IMR-90 (cell line): ENCODE measurements around the gene PRPF6. TPM values are rescaled to one million over a fixed set of nuclear protein-coding genes. Genes with fewer than 3 reads are reported as not detected.

Experiments used
- ATAC-seq: fragments of 200-7000 bp; cut with Tn5 transposase; 2 replicates; pipeline ENCODE4 v1.9.1; 2020; ENCODE audit warnings: low read depth, mild to moderate bottlenecking, moderate library complexity
- BruUV-seq: library from RNA; stranded (reverse); fragments of 400-500 nt; replicated peaks from 2 replicates; lab custom pipeline; 2021; lab: Mats Ljungman, UMichigan
- CTCF ChIA-PET: fragments of 300-600 bp; formaldehyde crosslinking; extraction: SDS; loops from one replicate; lab custom pipeline; 2021; ENCODE audit warnings: antibody characterized with exemption; lab: Yijun Ruan, JAX
- POLR2A ChIA-PET: fragments of 300-600 bp; sonication (Branson Sonifier 250); formaldehyde crosslinking; loops from one replicate; lab custom pipeline; 2022; ENCODE audit warnings: antibody characterized with exemption; ENCODE audit not compliant: unreplicated experiment; lab: Charles Lee
- DNase-seq: peaks from one replicate; pipeline ENCODE4 v3.0.0; 2013
- H2AFZ ChIP-seq: replicated peaks from 2 replicates; pipeline ENCODE3; 2013; ENCODE audit warnings: low read length, mild to moderate bottlenecking; ENCODE audit not compliant: poor library complexity
- H2AK5ac ChIP-seq: 2 replicates; pipeline ENCODE4 v1.6.1; 2013; ENCODE audit warnings: low read depth, low read length, inconsistent platforms
- H2AK9ac ChIP-seq: replicated peaks from 2 replicates; pipeline ENCODE3; 2013; ENCODE audit warnings: mild to moderate bottlenecking, low read depth, low read length, moderate library complexity; ENCODE audit not compliant: poor library complexity
- H2BK120ac ChIP-seq: 2 replicates; pipeline ENCODE4 v1.6.1; 2013; ENCODE audit warnings: low read depth, low read length, inconsistent platforms
- H2BK15ac ChIP-seq: 3 replicates; pipeline ENCODE4 v1.6.1; 2013; ENCODE audit warnings: low read depth, low read length, inconsistent platforms
- H2BK20ac ChIP-seq: 2 replicates; pipeline ENCODE4 v1.6.1; 2013; ENCODE audit warnings: low read depth, mild to moderate bottlenecking, inconsistent platforms, low read length, moderate library complexity
- H2BK5ac ChIP-seq: 2 replicates; pipeline ENCODE4 v1.6.1; 2013; ENCODE audit warnings: mild to moderate bottlenecking, low read depth, low read length, inconsistent platforms; ENCODE audit not compliant: poor library complexity, severe bottlenecking
- H3K14ac ChIP-seq: replicated peaks from 2 replicates; pipeline ENCODE4 v1.6.1; 2013; ENCODE audit warnings: low read depth, low read length, inconsistent platforms
- H3K18ac ChIP-seq: 2 replicates; pipeline ENCODE4 v1.6.1; 2013; ENCODE audit warnings: low read depth, low read length, control low read depth
- H3K23ac ChIP-seq: 2 replicates; pipeline ENCODE4 v1.6.1; 2013; ENCODE audit warnings: low read depth, low read length, inconsistent platforms
- H3K27ac ChIP-seq: 2 replicates; pipeline ENCODE4 v1.5.1; 2013; ENCODE audit warnings: mild to moderate bottlenecking, control low read depth, low read length; ENCODE audit not compliant: insufficient read depth
- H3K27me3 ChIP-seq: 2 replicates; pipeline ENCODE4 v1.6.1; 2013; ENCODE audit warnings: low read length; ENCODE audit not compliant: control insufficient read depth, insufficient read depth
- H3K36me3 ChIP-seq: 2 replicates; pipeline ENCODE4 v1.6.1; 2013; ENCODE audit warnings: low read length, mixed read lengths; ENCODE audit not compliant: control insufficient read depth, insufficient read depth
- H3K4ac ChIP-seq: 2 replicates; pipeline ENCODE4 v1.6.1; 2013; ENCODE audit warnings: low read depth, low read length, inconsistent platforms
- H3K4me1 ChIP-seq: 2 replicates; pipeline ENCODE4 v1.6.1; 2013; ENCODE audit warnings: low read length, mixed read lengths; ENCODE audit not compliant: control insufficient read depth, insufficient read depth
- H3K4me2 ChIP-seq: 2 replicates; pipeline ENCODE4 v1.6.1; 2013; ENCODE audit warnings: low read depth, mild to moderate bottlenecking, control low read depth, low read length, moderate library complexity
- H3K4me3 ChIP-seq: 2 replicates; pipeline ENCODE4 v1.5.1; 2013; ENCODE audit warnings: low read depth, mild to moderate bottlenecking, control low read depth, low read length, moderate library complexity; ENCODE audit not compliant: insufficient read depth
- H3K56ac ChIP-seq: 2 replicates; pipeline ENCODE4 v1.6.1; 2013; ENCODE audit warnings: low read length, inconsistent platforms; ENCODE audit not compliant: insufficient read depth; ENCODE audit errors: extremely low read depth
- H3K79me1 ChIP-seq, 2 experiments: 2 replicates each; pipeline ENCODE4 v1.6.1; 2013; ENCODE audit warnings: low read length in 2 of 2, inconsistent platforms in 1 of 2, low read depth in 1 of 2
- H3K9ac ChIP-seq: 2 replicates; pipeline ENCODE4 v1.6.1; 2013; ENCODE audit warnings: low read depth, low read length, control low read depth
- H3K9me1 ChIP-seq: 2 replicates; pipeline ENCODE4 v1.6.1; 2013; ENCODE audit warnings: low read length, inconsistent platforms; ENCODE audit not compliant: insufficient read depth
- H3K9me3 ChIP-seq: 2 replicates; pipeline ENCODE4 v1.6.1; 2013; ENCODE audit warnings: low read length; ENCODE audit not compliant: control insufficient read depth, insufficient read depth
- H4K20me1 ChIP-seq: 2 replicates; pipeline ENCODE4 v1.6.1; 2013; ENCODE audit warnings: low read length, inconsistent platforms; ENCODE audit not compliant: insufficient read depth
- H4K5ac ChIP-seq: 2 replicates; pipeline ENCODE4 v1.6.1; 2013; ENCODE audit warnings: mild to moderate bottlenecking, low read depth, low read length, control low read depth
- H4K8ac ChIP-seq, 2 experiments: 2 replicates each; pipeline ENCODE4 v1.6.1; 2013; ENCODE audit warnings: low read depth in 2 of 2, low read length in 2 of 2, control low read depth in 1 of 2, inconsistent platforms in 1 of 2
- H4K91ac ChIP-seq: 2 replicates; pipeline ENCODE4 v1.6.1; 2013; ENCODE audit warnings: low read depth, low read length, inconsistent platforms; ENCODE audit not compliant: insufficient read depth
- RFX5 ChIP-seq: IDR thresholded peaks from 2 replicates; pipeline ENCODE4 v1.8.0; 2012; ENCODE audit warnings: low read depth, mild to moderate bottlenecking, low read length, moderate library complexity
- WGBS, 2 experiments: methylation state at CpG; one replicate each; pipeline versions ENCODE4 v1.1.5 to v1.1.7; 2013; ENCODE audit warnings: missing lambda C conversion rate in 2 of 2; ENCODE audit not compliant: insufficient read length in 1 of 2; ENCODE audit errors: extremely low coverage in 2 of 2; 5-methylcytosine and 5-hydroxymethylcytosine counted together
- dilution Hi-C: fragments of 300-500 bp; cut with HindIII; formaldehyde crosslinking; loops from one replicate; pipeline ENCODE4 v1.14.3; 2018; ENCODE audit warnings: low sequenced_read_pairs; ENCODE audit not compliant: unreplicated experiment
- in situ Hi-C: fragments of 300-500 bp; cut with MboI; formaldehyde crosslinking; loops from 3 replicates; pipeline ENCODE4 v1.14.3; 2019; ENCODE audit warnings: low sequenced_read_pairs, inconsistent platforms, mixed read lengths
- intact Hi-C: fragments of 100-400 bp; cut with micrococcal nuclease; formaldehyde crosslinking; loops from 2 replicates; pipeline ENCODE4 v1.10.0; 2022
- polyA plus RNA-seq, 3 experiments: library from polyadenylated mRNA; depleted of rRNA; stranded (reverse); fragments of >200 nt; gene quantifications; 2 replicates each; pipeline ENCODE4 v1.2.3, GENCODE V29; 2012; ENCODE audit warnings: low replicate concordance in 1 of 3
- total RNA-seq: library from RNA; depleted of rRNA; stranded (reverse); fragments of >200 nt; gene quantifications from 2 replicates; pipeline ENCODE4 v1.2.3, GENCODE V29; 2012

PRPF6 gene
- total and polyA plus RNA-seq, 2 of the 4 experiments (the other 2 are of a cell fraction), result 43.5 to 71.3 TPM

DNA sequence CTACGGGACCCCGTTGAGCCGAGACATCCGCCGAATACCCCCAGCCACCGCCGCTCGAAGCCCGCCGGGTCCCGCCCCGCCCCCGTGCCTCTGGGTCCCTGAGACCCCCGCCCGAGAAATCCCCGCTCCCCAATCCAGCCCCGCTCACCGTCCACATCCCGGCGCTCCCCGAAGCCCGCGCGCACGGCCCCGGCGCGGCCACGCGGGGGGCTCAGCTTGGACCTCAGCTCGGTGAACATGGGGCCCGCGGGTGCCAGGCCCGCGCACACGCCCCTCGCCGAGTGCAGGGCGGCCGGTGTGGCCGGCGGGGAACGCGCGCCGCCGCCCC lies 1.7 kb upstream of the PRPF6 start:
- peak overlapping the region; percentile 70 for H3K4me2 ChIP-seq
- no peak overlapping the region for H3K4ac ChIP-seq
- H3K79me1 ChIP-seq, result peaks cover 17 to 29% of the 10 kb centered on the region in 2 experiments
- H4K5ac ChIP-seq, result no peak overlapping the region
- ATAC-seq (no peak), DNase-seq (no peak)
- H2BK120ac ChIP-seq, result no peak overlapping the region
- no peak overlapping the region for H2BK20ac ChIP-seq
- no peak overlapping the region for H4K91ac ChIP-seq
- H3K18ac ChIP-seq, result no peak overlapping the region
- no peak overlapping the region for H2AK5ac ChIP-seq
- H4K20me1 ChIP-seq, result 0 out of 2 replicates have a peak, but pooled peaks cover 6% of the 10 kb centered on the region
- H2AFZ ChIP-seq, result peak overlapping the region; percentile 100
- peak overlapping the region; percentile 84 for H2AK9ac ChIP-seq
- in situ Hi-C loops, result loop anchor here (10.0 kb wide), 1 partner anchor 444 kb away; the partner anchor contains the start of gene PTK6
- POLR2A ChIA-PET, result no interaction called here
- H3K56ac ChIP-seq, result no peak overlapping the region
- H3K27me3 ChIP-seq, result no peaks in the 10 kb centered on the region
- H3K27ac ChIP-seq, result no peak overlapping the region; the same call in 1 of the 2 replicates
- peaks cover 3% of the 10 kb centered on the region for H3K36me3 ChIP-seq
- peak overlapping the region; percentile 42 for H3K4me3 ChIP-seq
- intact Hi-C loops, result no loop called here
- H3K9me1 ChIP-seq, result peaks cover 22% of the 10 kb centered on the region
- H4K8ac ChIP-seq, result peak overlapping the region; percentile 43 to 76; a peak in 3 of 4 replicates
- no TSS peak for BruUV-seq
- no peak for TF ChIP-seq RFX5
- CTCF ChIA-PET, result no interaction called here
- H2BK5ac ChIP-seq, result peak overlapping the region; percentile 4
- peaks cover 36% of the 10 kb centered on the region for H3K4me1 ChIP-seq
- H3K14ac ChIP-seq, result no peak overlapping the region
- H3K9me3 ChIP-seq, result no peaks in the 10 kb centered on the region
- no peak overlapping the region for H3K9ac ChIP-seq
- dilution Hi-C loops, result no loop called here
- H3K23ac ChIP-seq, result no peak overlapping the region
- WGBS, 2 experiments, result 0% methylated on average over 1 of the region's 47 CpGs; no CpG with 5 or more reads in 1 of the 2 experiments
- H2BK15ac ChIP-seq, result no peak overlapping the region
